Right lobe of liver (tissue), 6 donors: Measurements from ENCODE around the gene OR8B4. TPM values are rescaled to one million over a fixed set of nuclear protein-coding genes. Genes with fewer than 3 reads are reported as not detected.

ENCODE experiments used
- ATAC-seq, 4 donors: fragments of 200-7000 bp; cut with Tn5 transposase; one replicate each; pipeline ENCODE4 v1.9.1; 2020; ENCODE audit warnings: mild to moderate bottlenecking in 4 of 4, moderate library complexity in 4 of 4
- DNase-seq, 3 donors: peaks; one replicate each; pipeline ENCODE4 v3.0.0-alpha.2; 2020
- H3K27ac ChIP-seq, 3 donors: fragments of 200-600 bp; one replicate each; pipeline ENCODE4 v1.8.0; 2022
- H3K27me3 ChIP-seq, 2 donors: fragments of 200-600 bp; one replicate each; pipeline ENCODE4 v1.8.0; 2022
- H3K36me3 ChIP-seq, 4 donors: fragments of 200-600 bp; sonication (generic) in 1 of 4; one replicate each; pipeline versions ENCODE4 v1.5.1 to v1.8.0; 2017 to 2022; ENCODE audit warnings: control low read depth in 1 of 4
- H3K4me1 ChIP-seq, 4 donors: fragments of 200-600 bp; sonication (generic) in 1 of 4; one replicate each; pipeline versions ENCODE4 v1.5.1 to v1.8.0; 2017 to 2022; ENCODE audit warnings: control low read depth in 1 of 4
- H3K4me3 ChIP-seq, 3 donors: fragments of 200-600 bp; one replicate each; pipeline ENCODE4 v1.8.0; 2022
- H3K9me3 ChIP-seq, 4 donors: fragments of 200-600 bp; sonication (generic) in 1 of 4; one replicate each; pipeline versions ENCODE4 v1.5.1 to v1.8.0; 2017 to 2022; ENCODE audit warnings: control low read depth in 1 of 4
- POLR2A ChIP-seq: fragments of 450-650 bp; IDR thresholded peaks from one replicate; pipeline ENCODE4 v1.6.1; 2017; ENCODE audit warnings: antibody characterized with exemption, mild to moderate bottlenecking
- WGBS: methylation state at CpG from one replicate; pipeline ENCODE4 v1.1.6; 2018; ENCODE audit warnings: low coverage, low lambda C conversion rate; ENCODE audit not compliant: insufficient coverage; ENCODE audit errors: missing lambda C conversion rate; 5-methylcytosine and 5-hydroxymethylcytosine counted together
- intact Hi-C, 2 donors: fragments of 100-400 bp; cut with DNase I; formaldehyde crosslinking; loops; one replicate each; pipeline versions ENCODE4 v1.11.2 to v1.14.1; 2022
- long read RNA-seq: library from polyadenylated mRNA; unstranded; transcript quantifications from one replicate; pipeline ENCODE4 v2.0.0, GENCODE V29; 2019
- total RNA-seq, 6 experiments: library from RNA; depleted of rRNA in 2 of 6; stranded (reverse); fragments of >200 nt in 2 of 6; fragmentation: NEBNext Ultra II Directional in 3 of 6; extraction: Animal tissue kit (Norgen Biotek cat#: 25700) in 3 of 6; gene quantifications; one replicate each; pipeline versions ENCODE4 v1.1.0 to v1.2.4, GENCODE V29; 2016 to 2023
- TF ChIP-seq, protein P1 (sequence below), 4 donors: fragments of 200-600 bp in 3 of 4; fragments of 450-650 bp in 1 of 4; IDR thresholded peaks; one replicate each; pipeline versions ENCODE4 v1.5.1 to v1.8.0; 2016 to 2022; ENCODE audit warnings: antibody characterized with exemption in 4 of 4, mild to moderate bottlenecking in 2 of 4
- donor health status: DM: no; HTN: yes; CAD: no.
- donor health status: DM: no; HTN: no; CAD: no.
- donor health status: DM: no; HTN: no; CAD: no.
- donor health status: DM: no; HTN: yes; CAD: no.
- donor health status: DM: no; HTN: yes; CAD: no.

Gene OR8B4, protein sequence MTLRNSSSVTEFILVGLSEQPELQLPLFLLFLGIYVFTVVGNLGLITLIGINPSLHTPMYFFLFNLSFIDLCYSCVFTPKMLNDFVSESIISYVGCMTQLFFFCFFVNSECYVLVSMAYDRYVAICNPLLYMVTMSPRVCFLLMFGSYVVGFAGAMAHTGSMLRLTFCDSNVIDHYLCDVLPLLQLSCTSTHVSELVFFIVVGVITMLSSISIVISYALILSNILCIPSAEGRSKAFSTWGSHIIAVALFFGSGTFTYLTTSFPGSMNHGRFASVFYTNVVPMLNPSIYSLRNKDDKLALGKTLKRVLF
- not detected for total RNA-seq
- long read RNA-seq, result 0 reads

DNA sequence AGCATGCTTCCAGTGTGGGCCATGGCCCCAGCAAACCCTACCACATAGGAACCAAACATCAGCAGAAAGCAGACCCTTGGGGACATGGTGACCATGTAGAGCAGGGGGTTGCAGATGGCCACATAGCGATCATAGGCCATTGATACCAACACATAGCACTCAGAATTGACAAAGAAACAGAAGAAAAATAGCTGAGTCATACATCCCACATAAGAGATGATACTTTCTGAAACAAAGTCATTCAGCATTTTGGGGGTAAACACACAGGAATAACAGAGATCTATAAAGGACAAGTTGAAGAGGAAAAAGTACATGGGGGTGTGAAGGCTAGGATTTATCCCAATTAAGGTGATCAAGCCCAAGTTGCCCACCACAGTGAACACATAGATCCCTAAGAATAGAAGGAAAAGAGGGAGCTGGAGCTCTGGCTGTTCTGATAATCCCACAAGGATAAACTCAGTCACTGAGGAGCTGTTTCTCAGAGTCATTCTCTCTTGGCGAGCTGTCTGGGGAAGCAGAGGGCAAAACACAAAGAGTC, at the start of gene OR8B4:
TSS of gene OR8B4 (minus strand) at position 488 of the 538 bp plus-strand sequence. CDS start at position 488, 0 bp downstream.
- no peak for DNase-seq
- Histone ChIP-seq H3K27ac (no peak within 1 kb of the TSS), H3K4me1 (no peaks in the 10 kb centered on the region), H3K27me3 (no peaks in the 10 kb centered on the region), H3K36me3 (no peaks in the 10 kb centered on the region), H3K9me3 (no peaks in the 10 kb centered on the region), H3K4me3 (no peak within 1 kb of the TSS)
- WGBS, result 53% methylated on average over 2 of the region's 2 CpGs
- no peak for ATAC-seq
- intact Hi-C loops, result loop anchor here in 1 of 2 donors (10.0 kb wide), 1 partner anchor 170 kb away; no protein-coding TSS in a partner anchor
- TF ChIP-seq, protein P1, sequence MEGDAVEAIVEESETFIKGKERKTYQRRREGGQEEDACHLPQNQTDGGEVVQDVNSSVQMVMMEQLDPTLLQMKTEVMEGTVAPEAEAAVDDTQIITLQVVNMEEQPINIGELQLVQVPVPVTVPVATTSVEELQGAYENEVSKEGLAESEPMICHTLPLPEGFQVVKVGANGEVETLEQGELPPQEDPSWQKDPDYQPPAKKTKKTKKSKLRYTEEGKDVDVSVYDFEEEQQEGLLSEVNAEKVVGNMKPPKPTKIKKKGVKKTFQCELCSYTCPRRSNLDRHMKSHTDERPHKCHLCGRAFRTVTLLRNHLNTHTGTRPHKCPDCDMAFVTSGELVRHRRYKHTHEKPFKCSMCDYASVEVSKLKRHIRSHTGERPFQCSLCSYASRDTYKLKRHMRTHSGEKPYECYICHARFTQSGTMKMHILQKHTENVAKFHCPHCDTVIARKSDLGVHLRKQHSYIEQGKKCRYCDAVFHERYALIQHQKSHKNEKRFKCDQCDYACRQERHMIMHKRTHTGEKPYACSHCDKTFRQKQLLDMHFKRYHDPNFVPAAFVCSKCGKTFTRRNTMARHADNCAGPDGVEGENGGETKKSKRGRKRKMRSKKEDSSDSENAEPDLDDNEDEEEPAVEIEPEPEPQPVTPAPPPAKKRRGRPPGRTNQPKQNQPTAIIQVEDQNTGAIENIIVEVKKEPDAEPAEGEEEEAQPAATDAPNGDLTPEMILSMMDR (IDR thresholded peaks at IDR 0.05), result no peak
- TF ChIP-seq POLR2A, result no peak

DNA sequence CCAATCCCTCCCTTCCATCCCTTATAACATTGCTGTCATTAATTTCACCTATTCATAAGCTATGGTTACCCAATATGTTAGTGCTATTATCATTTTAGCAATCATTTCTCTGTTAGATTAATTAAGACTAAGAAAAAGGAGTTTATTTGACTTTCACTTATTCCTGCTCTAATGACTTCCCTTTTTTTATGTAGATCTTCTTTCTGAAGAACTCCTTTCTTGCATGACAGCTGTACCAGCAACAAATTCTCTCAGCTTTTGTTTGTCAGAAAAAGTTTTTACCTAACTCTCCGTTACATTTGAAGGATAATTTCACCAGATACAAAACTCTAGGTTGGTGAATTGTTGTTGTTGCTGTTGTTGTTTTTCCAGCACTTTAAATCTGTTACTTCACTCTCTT, 49.4 kb upstream of the OR8B4 start:
- Histone ChIP-seq H3K27ac (no peak overlapping the region), H3K36me3 (no peaks in the 10 kb centered on the region), H3K9me3 (no peaks in the 10 kb centered on the region), H3K27me3 (no peaks in the 10 kb centered on the region), H3K4me3 (no peak overlapping the region), H3K4me1 (no peaks in the 10 kb centered on the region)
- intact Hi-C loops, result no loop called here
- no peak for DNase-seq
- TF ChIP-seq, protein P1 (IDR thresholded peaks at IDR 0.05), result no peak
- TF ChIP-seq POLR2A, result no peak
- WGBS, result 29% methylated on average over 1 of the region's 1 CpG
- ATAC-seq, result no peak

DNA sequence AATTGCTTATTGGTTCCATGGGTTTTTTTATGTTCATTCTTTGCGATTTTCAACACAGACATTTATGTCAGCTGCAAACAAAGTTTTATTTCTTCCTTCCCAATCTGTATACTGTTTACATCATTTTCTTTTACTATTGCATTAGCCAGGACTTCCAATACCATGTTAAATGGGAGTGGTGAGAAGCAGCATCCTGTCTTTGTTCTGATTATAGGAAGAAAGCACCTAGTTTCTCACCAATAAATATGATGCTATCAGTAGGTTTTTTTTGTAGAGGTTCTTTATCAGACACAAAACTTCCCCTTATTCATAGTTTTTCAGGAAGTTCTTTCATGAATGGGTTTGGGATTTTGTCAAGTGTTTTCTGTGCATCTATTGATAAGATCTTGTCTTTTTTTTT, 48.8 kb upstream of the OR8B4 start:
- intact Hi-C loops, result no loop called here
- 13% methylated on average over 1 of the region's 1 CpG for WGBS
- ATAC-seq (no peak), DNase-seq (no peak)
- Histone ChIP-seq H3K27ac (no peak overlapping the region), H3K4me1 (no peaks in the 10 kb centered on the region), H3K36me3 (no peaks in the 10 kb centered on the region), H3K4me3 (no peak overlapping the region), H3K9me3 (no peaks in the 10 kb centered on the region), H3K27me3 (no peaks in the 10 kb centered on the region)
- TF ChIP-seq, protein P1 (IDR thresholded peaks at IDR 0.05), result no peak
- TF ChIP-seq POLR2A, result no peak

DNA sequence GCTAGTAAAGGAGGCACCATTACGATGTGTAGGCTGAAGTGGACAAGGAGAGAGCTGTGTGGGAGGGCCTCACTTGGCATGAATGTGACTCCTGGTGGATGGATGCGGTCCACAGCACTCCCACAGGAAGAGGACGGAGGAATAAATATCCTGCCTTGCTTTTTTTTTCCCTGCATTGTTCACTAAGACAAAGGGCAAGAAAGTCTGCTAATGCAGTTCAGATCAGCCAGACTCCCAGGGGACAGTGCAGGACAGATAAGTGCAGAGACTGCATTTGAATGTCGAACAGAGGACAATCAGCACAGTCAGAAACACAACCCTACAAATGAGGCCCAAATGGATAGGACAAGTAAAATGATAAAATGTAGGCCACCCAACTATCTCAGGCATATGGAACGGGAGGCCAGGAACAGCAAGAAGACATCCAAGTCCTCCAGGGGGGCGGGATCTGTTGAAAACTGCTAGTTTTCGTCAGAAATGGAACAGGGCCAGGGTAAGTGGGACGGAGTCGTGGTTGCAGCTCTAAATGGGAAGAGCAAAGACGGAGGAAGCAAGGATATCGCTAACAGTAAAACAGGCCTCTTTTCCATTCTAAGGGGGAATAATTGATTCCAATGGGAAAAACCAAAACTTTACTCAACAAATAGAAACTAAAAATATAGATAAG, 46.0 kb upstream of the OR8B4 start:
- DNase-seq (no peak), ATAC-seq (no peak)
- H3K36me3 ChIP-seq, result no peaks in the 10 kb centered on the region
- intact Hi-C loops, result no loop called here
- H3K9me3 ChIP-seq, result no peaks in the 10 kb centered on the region
- no peak overlapping the region for H3K27ac ChIP-seq
- WGBS, result 52% methylated on average over 11 of the region's 11 CpGs
- H3K4me1 ChIP-seq, result no peaks in the 10 kb centered on the region
- H3K4me3 ChIP-seq, result no peak overlapping the region
- H3K27me3 ChIP-seq, result no peaks in the 10 kb centered on the region
- TF ChIP-seq, protein P1 (IDR thresholded peaks at IDR 0.05), result no peak
